CD4-positive, alpha-beta T cell (primary cell): Measurements from ENCODE around the gene CPN2. TPM values are rescaled to one million over a fixed set of nuclear protein-coding genes. Genes with fewer than 3 reads are reported as not detected.

Experiments used
- ATAC-seq: fragments of 200-7000 bp; cut with Tn5 transposase; one replicate; pipeline ENCODE4 v1.10.0; 2022; ENCODE audit warnings: mild to moderate bottlenecking; ENCODE audit not compliant: poor library complexity
- CTCF ChIA-PET: fragments of 350-600 bp; sonication (Branson Sonifier 250); formaldehyde crosslinking; loops from one replicate; lab custom pipeline; 2021; ENCODE audit warnings: antibody characterized with exemption, inconsistent platforms; lab: Charles Lee
- POLR2A ChIA-PET: fragments of 350-600 bp; sonication (Branson Sonifier 250); formaldehyde crosslinking; loops from one replicate; lab custom pipeline; 2021; ENCODE audit warnings: antibody characterized with exemption, inconsistent platforms; lab: Charles Lee
- DNase-seq, 14 experiments: peaks; one replicate each; pipeline ENCODE4 v3.0.0-alpha.2; 2013 to 2020; ENCODE audit warnings: mixed read lengths in 2 of 14
- H3K27ac ChIP-seq, 2 donors: one replicate each; pipeline versions ENCODE4 v1.5.1 to v1.7.0; 2013; ENCODE audit warnings: low read length in 2 of 2, low read depth in 1 of 2, mild to moderate bottlenecking in 1 of 2
- H3K27me3 ChIP-seq, 2 experiments: 1 replicate in 1 of 2; 2 replicates in 1 of 2; pipeline versions ENCODE4 v1.6.1 to v1.7.0; 2013; ENCODE audit warnings: low read length in 2 of 2, control low read depth in 1 of 2, mild to moderate bottlenecking in 1 of 2, moderate library complexity in 1 of 2; ENCODE audit not compliant: insufficient read depth in 2 of 2, control insufficient read depth in 1 of 2
- H3K36me3 ChIP-seq: one replicate; pipeline ENCODE4 v1.6.1; 2013; ENCODE audit warnings: low read length, control low read depth; ENCODE audit not compliant: insufficient read depth
- H3K4me1 ChIP-seq: one replicate; pipeline ENCODE4 v1.6.1; 2013; ENCODE audit warnings: low read length, control low read depth; ENCODE audit not compliant: insufficient read depth
- H3K4me3 ChIP-seq: one replicate; pipeline ENCODE4 v1.5.1; 2013; ENCODE audit warnings: mild to moderate bottlenecking, low read length, moderate library complexity
- H3K9me3 ChIP-seq, 2 experiments: 1 replicate in 1 of 2; 2 replicates in 1 of 2; pipeline versions ENCODE4 v1.6.1 to v1.7.0; 2013; ENCODE audit warnings: low read length in 2 of 2, mild to moderate bottlenecking in 2 of 2, control low read depth in 1 of 2, moderate library complexity in 1 of 2; ENCODE audit not compliant: control insufficient read depth in 1 of 2, insufficient read depth in 1 of 2
- H3K27ac Mint-ChIP-seq: one replicate; pipeline ENCODE4 v1.8.0; 2020; ENCODE audit warnings: mixed read lengths
- H3K27me3 Mint-ChIP-seq: one replicate; pipeline ENCODE4 v1.8.0; 2021; ENCODE audit warnings: mixed read lengths
- H3K36me3 Mint-ChIP-seq: one replicate; pipeline ENCODE4 v1.8.0; 2021; ENCODE audit warnings: low read depth, mixed read lengths
- H3K4me1 Mint-ChIP-seq: one replicate; pipeline ENCODE4 v1.8.0; 2021; ENCODE audit warnings: low read depth, mixed read lengths
- H3K4me3 Mint-ChIP-seq: one replicate; pipeline ENCODE4 v1.8.0; 2020; ENCODE audit warnings: mild to moderate bottlenecking, mixed read lengths
- H3K9me3 Mint-ChIP-seq: one replicate; pipeline ENCODE4 v1.8.0; 2020; ENCODE audit warnings: mixed read lengths
- intact Hi-C, 2 experiments: fragments of 100-400 bp; cut with DNase I in 1 of 2; cut with micrococcal nuclease in 1 of 2; formaldehyde crosslinking; loops; one replicate each; pipeline versions ENCODE4 v1.15.1 to v1.9.0; 2023 to 2025; cut with DNase I, micrococcal nuclease
- total RNA-seq, 174 experiments: library from RNA in 2 of 174; stranded (reverse) in 2 of 174; gene quantifications; one replicate each; pipeline ENCODE4 v1.2.3 and lab custom pipeline; 2021 to 2026
- TF ChIP-seq, protein P1 (sequence below): fragments of 200-600 bp; IDR thresholded peaks from one replicate; pipeline ENCODE4 v1.8.0; 2022; ENCODE audit warnings: antibody characterized with exemption, mild to moderate bottlenecking

The CPN2 gene
- total RNA-seq, 2 experiments from 2014 or later = not detected

DNA sequence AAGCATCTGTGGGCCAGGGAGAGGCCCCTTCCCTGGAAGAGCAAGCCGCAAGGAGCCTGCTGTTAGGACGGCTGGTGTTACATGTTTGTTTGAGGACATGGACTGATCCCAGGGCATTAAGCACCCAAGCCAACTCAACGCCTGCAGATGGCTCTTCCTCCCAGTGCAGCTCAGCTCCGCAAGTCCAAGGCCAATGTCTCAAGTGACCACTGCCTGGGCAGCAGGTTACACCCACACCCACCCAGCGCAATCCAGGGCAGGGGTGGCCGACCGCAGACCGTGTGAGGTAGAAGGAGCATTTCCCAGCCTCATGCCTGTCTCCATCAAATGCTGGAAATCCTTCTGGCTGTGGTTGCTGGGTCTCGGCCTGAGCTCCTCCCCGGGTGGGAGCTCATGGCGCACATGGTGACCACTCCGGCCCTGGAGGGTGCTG is 33.5 kb upstream of the CPN2 start:
- CTCF ChIA-PET = interaction anchor here (1.1 kb wide), 1 partner anchor 51 kb away, joined by 3 read pairs; no protein-coding TSS in a partner anchor

DNA sequence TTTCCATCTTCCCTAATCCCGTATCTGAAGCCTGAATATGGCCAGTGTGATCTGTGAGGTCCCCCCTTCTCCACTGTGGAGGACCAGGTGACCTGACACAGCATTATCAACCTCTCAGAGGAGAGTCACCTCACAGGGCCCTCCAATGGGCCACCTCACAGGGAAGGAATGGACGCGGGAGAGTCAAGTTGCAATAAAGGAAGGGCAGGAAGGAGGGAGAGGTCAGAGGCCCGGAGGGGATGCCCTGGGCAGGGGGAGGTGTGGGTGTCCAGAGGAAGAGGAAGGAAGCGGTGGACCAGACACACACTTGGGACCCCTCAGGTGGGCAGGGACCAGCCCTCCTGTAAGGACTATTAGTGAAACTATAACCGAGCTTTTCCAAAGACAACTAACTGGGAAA is 33.0 kb upstream of the CPN2 start:
- no peaks in the 10 kb centered on the region for H3K36me3 ChIP-seq
- Mint-ChIP-seq H3K4me1 (no peaks in the 10 kb centered on the region), H3K36me3 (no peaks in the 10 kb centered on the region), H3K27ac (no peak overlapping the region), H3K9me3 (no peaks in the 10 kb centered on the region), H3K27me3 (no peaks in the 10 kb centered on the region), H3K4me3 (no peak overlapping the region)
- H3K4me3 ChIP-seq = no peak overlapping the region
- peaks cover 0 to 2% of the 10 kb centered on the region in 2 experiments for H3K27me3 ChIP-seq
- H3K9me3 ChIP-seq = peaks cover 0 to 8% of the 10 kb centered on the region in 2 experiments
- DNase-seq (peak in 1 of 14 experiments; percentile 14), ATAC-seq (no peak)
- POLR2A ChIA-PET = no interaction called here
- no peaks in the 10 kb centered on the region for H3K4me1 ChIP-seq
- intact Hi-C loops = no loop called here
- H3K27ac ChIP-seq = no peak overlapping the region
- TF ChIP-seq, protein P1, sequence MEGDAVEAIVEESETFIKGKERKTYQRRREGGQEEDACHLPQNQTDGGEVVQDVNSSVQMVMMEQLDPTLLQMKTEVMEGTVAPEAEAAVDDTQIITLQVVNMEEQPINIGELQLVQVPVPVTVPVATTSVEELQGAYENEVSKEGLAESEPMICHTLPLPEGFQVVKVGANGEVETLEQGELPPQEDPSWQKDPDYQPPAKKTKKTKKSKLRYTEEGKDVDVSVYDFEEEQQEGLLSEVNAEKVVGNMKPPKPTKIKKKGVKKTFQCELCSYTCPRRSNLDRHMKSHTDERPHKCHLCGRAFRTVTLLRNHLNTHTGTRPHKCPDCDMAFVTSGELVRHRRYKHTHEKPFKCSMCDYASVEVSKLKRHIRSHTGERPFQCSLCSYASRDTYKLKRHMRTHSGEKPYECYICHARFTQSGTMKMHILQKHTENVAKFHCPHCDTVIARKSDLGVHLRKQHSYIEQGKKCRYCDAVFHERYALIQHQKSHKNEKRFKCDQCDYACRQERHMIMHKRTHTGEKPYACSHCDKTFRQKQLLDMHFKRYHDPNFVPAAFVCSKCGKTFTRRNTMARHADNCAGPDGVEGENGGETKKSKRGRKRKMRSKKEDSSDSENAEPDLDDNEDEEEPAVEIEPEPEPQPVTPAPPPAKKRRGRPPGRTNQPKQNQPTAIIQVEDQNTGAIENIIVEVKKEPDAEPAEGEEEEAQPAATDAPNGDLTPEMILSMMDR = no peak
- CTCF ChIA-PET = interaction anchor here (1.1 kb wide), 1 partner anchor 51 kb away, joined by 3 read pairs; no protein-coding TSS in a partner anchor

More for the DNA sequence above, 33.5 kb upstream of the CPN2 start:
- TF ChIP-seq, protein P1 = no peak
- no peak for ATAC-seq
- no peaks in the 10 kb centered on the region for H3K36me3 Mint-ChIP-seq
- no peaks in the 10 kb centered on the region for H3K27me3 Mint-ChIP-seq
- POLR2A ChIA-PET = no interaction called here
- Histone ChIP-seq H3K36me3 (no peaks in the 10 kb centered on the region), H3K4me1 (no peaks in the 10 kb centered on the region), H3K4me3 (no peak overlapping the region), H3K27ac (no peak overlapping the region), H3K27me3 (peaks cover 0 to 2% of the 10 kb centered on the region in 2 experiments), H3K9me3 (peaks cover 0 to 12% of the 10 kb centered on the region in 2 experiments)
- no peak overlapping the region for H3K27ac Mint-ChIP-seq
- H3K9me3 Mint-ChIP-seq = no peaks in the 10 kb centered on the region
- H3K4me1 Mint-ChIP-seq = no peaks in the 10 kb centered on the region
- no peak overlapping the region for H3K4me3 Mint-ChIP-seq
- intact Hi-C loops = no loop called here
- no peak for DNase-seq

- intact Hi-C loops = no loop called here
- Mint-ChIP-seq H3K4me3 (no peak overlapping the region), H3K27ac (no peak overlapping the region), H3K4me1 (no peaks in the 10 kb centered on the region), H3K9me3 (no peaks in the 10 kb centered on the region), H3K36me3 (no peaks in the 10 kb centered on the region), H3K27me3 (peaks cover 6% of the 10 kb centered on the region)
- Histone ChIP-seq H3K36me3 (no peaks in the 10 kb centered on the region), H3K4me3 (no peak overlapping the region), H3K4me1 (no peaks in the 10 kb centered on the region), H3K27me3 (peaks cover 0 to 2% of the 10 kb centered on the region in 2 experiments), H3K27ac (no peak overlapping the region), H3K9me3 (peaks cover 0 to 8% of the 10 kb centered on the region in 2 experiments)
- POLR2A ChIA-PET = interaction anchor here (1.1 kb wide), 1 partner anchor 14 kb away, joined by 3 read pairs; no protein-coding TSS in a partner anchor
- CTCF ChIA-PET = interaction anchor here (0.7 kb wide), 1 partner anchor 41 kb away, joined by 3 read pairs; no protein-coding TSS in a partner anchor
- no peak for ATAC-seq
- TF ChIP-seq, protein P1 = no peak
- DNase-seq = peak in 1 of 14 experiments; percentile 14
Observed at GRCh38 chr3:194383276-194383940, 32.3 kb upstream of the CPN2 start.
